IMR-90 (cell line): Measurements from ENCODE around the gene VWA8. TPM values are rescaled to one million over a fixed set of nuclear protein-coding genes. Genes with fewer than 3 reads are reported as not detected.

Experiments
- ATAC-seq: fragments of 200-7000 bp; cut with Tn5 transposase; 2 replicates; pipeline ENCODE4 v1.9.1; 2020; ENCODE audit warnings: low read depth, mild to moderate bottlenecking, moderate library complexity
- BruUV-seq: library from RNA; stranded (reverse); fragments of 400-500 nt; replicated peaks from 2 replicates; lab custom pipeline; 2021; lab: Mats Ljungman, UMichigan
- CTCF ChIA-PET: fragments of 300-600 bp; formaldehyde crosslinking; extraction: SDS; loops from one replicate; lab custom pipeline; 2021; ENCODE audit warnings: antibody characterized with exemption; lab: Yijun Ruan, JAX
- POLR2A ChIA-PET: fragments of 300-600 bp; sonication (Branson Sonifier 250); formaldehyde crosslinking; loops from one replicate; lab custom pipeline; 2022; ENCODE audit warnings: antibody characterized with exemption; ENCODE audit not compliant: unreplicated experiment; lab: Charles Lee
- DNase-seq: peaks from one replicate; pipeline ENCODE4 v3.0.0; 2013
- H2AFZ ChIP-seq: replicated peaks from 2 replicates; pipeline ENCODE3; 2013; ENCODE audit warnings: low read length, mild to moderate bottlenecking; ENCODE audit not compliant: poor library complexity
- H2AK5ac ChIP-seq: 2 replicates; pipeline ENCODE4 v1.6.1; 2013; ENCODE audit warnings: low read depth, low read length, inconsistent platforms
- H2AK9ac ChIP-seq: replicated peaks from 2 replicates; pipeline ENCODE3; 2013; ENCODE audit warnings: mild to moderate bottlenecking, low read depth, low read length, moderate library complexity; ENCODE audit not compliant: poor library complexity
- H2BK120ac ChIP-seq: 2 replicates; pipeline ENCODE4 v1.6.1; 2013; ENCODE audit warnings: low read depth, low read length, inconsistent platforms
- H2BK15ac ChIP-seq: 3 replicates; pipeline ENCODE4 v1.6.1; 2013; ENCODE audit warnings: low read depth, low read length, inconsistent platforms
- H2BK20ac ChIP-seq: 2 replicates; pipeline ENCODE4 v1.6.1; 2013; ENCODE audit warnings: low read depth, mild to moderate bottlenecking, inconsistent platforms, low read length, moderate library complexity
- H2BK5ac ChIP-seq: 2 replicates; pipeline ENCODE4 v1.6.1; 2013; ENCODE audit warnings: mild to moderate bottlenecking, low read depth, low read length, inconsistent platforms; ENCODE audit not compliant: poor library complexity, severe bottlenecking
- H3K14ac ChIP-seq: replicated peaks from 2 replicates; pipeline ENCODE4 v1.6.1; 2013; ENCODE audit warnings: low read depth, low read length, inconsistent platforms
- H3K18ac ChIP-seq: 2 replicates; pipeline ENCODE4 v1.6.1; 2013; ENCODE audit warnings: low read depth, low read length, control low read depth
- H3K23ac ChIP-seq: 2 replicates; pipeline ENCODE4 v1.6.1; 2013; ENCODE audit warnings: low read depth, low read length, inconsistent platforms
- H3K27ac ChIP-seq: 2 replicates; pipeline ENCODE4 v1.5.1; 2013; ENCODE audit warnings: mild to moderate bottlenecking, control low read depth, low read length; ENCODE audit not compliant: insufficient read depth
- H3K27me3 ChIP-seq: 2 replicates; pipeline ENCODE4 v1.6.1; 2013; ENCODE audit warnings: low read length; ENCODE audit not compliant: control insufficient read depth, insufficient read depth
- H3K36me3 ChIP-seq: 2 replicates; pipeline ENCODE4 v1.6.1; 2013; ENCODE audit warnings: low read length, mixed read lengths; ENCODE audit not compliant: control insufficient read depth, insufficient read depth
- H3K4ac ChIP-seq: 2 replicates; pipeline ENCODE4 v1.6.1; 2013; ENCODE audit warnings: low read depth, low read length, inconsistent platforms
- H3K4me1 ChIP-seq: 2 replicates; pipeline ENCODE4 v1.6.1; 2013; ENCODE audit warnings: low read length, mixed read lengths; ENCODE audit not compliant: control insufficient read depth, insufficient read depth
- H3K4me2 ChIP-seq: 2 replicates; pipeline ENCODE4 v1.6.1; 2013; ENCODE audit warnings: low read depth, mild to moderate bottlenecking, control low read depth, low read length, moderate library complexity
- H3K4me3 ChIP-seq: 2 replicates; pipeline ENCODE4 v1.5.1; 2013; ENCODE audit warnings: low read depth, mild to moderate bottlenecking, control low read depth, low read length, moderate library complexity; ENCODE audit not compliant: insufficient read depth
- H3K56ac ChIP-seq: 2 replicates; pipeline ENCODE4 v1.6.1; 2013; ENCODE audit warnings: low read length, inconsistent platforms; ENCODE audit not compliant: insufficient read depth; ENCODE audit errors: extremely low read depth
- H3K79me1 ChIP-seq, 2 experiments: 2 replicates each; pipeline ENCODE4 v1.6.1; 2013; ENCODE audit warnings: low read length in 2 of 2, inconsistent platforms in 1 of 2, low read depth in 1 of 2
- H3K9ac ChIP-seq: 2 replicates; pipeline ENCODE4 v1.6.1; 2013; ENCODE audit warnings: low read depth, low read length, control low read depth
- H3K9me1 ChIP-seq: 2 replicates; pipeline ENCODE4 v1.6.1; 2013; ENCODE audit warnings: low read length, inconsistent platforms; ENCODE audit not compliant: insufficient read depth
- H3K9me3 ChIP-seq: 2 replicates; pipeline ENCODE4 v1.6.1; 2013; ENCODE audit warnings: low read length; ENCODE audit not compliant: control insufficient read depth, insufficient read depth
- H4K20me1 ChIP-seq: 2 replicates; pipeline ENCODE4 v1.6.1; 2013; ENCODE audit warnings: low read length, inconsistent platforms; ENCODE audit not compliant: insufficient read depth
- H4K5ac ChIP-seq: 2 replicates; pipeline ENCODE4 v1.6.1; 2013; ENCODE audit warnings: mild to moderate bottlenecking, low read depth, low read length, control low read depth
- H4K8ac ChIP-seq, 2 experiments: 2 replicates each; pipeline ENCODE4 v1.6.1; 2013; ENCODE audit warnings: low read depth in 2 of 2, low read length in 2 of 2, control low read depth in 1 of 2, inconsistent platforms in 1 of 2
- H4K91ac ChIP-seq: 2 replicates; pipeline ENCODE4 v1.6.1; 2013; ENCODE audit warnings: low read depth, low read length, inconsistent platforms; ENCODE audit not compliant: insufficient read depth
- BHLHE40 ChIP-seq: fragments of 150-350 bp; IDR thresholded peaks from 2 replicates; pipeline ENCODE4 v1.6.1; 2016; ENCODE audit warnings: mild to moderate bottlenecking, low read depth, low read length
- CEBPB ChIP-seq: IDR thresholded peaks from 2 replicates; pipeline ENCODE4 v1.6.1; 2012; ENCODE audit warnings: low read depth, low read length, improper control_type of control experiment
- CTCF ChIP-seq: conservative IDR thresholded peaks from 2 replicates; pipeline ENCODE4 v1.5.1; 2012; ENCODE audit warnings: mild to moderate bottlenecking, low read depth, low read length, improper control_type of control experiment
- ELK1 ChIP-seq: fragments of 150-350 bp; IDR thresholded peaks from 2 replicates; pipeline ENCODE4 v1.6.1; 2016; ENCODE audit warnings: low read depth, mild to moderate bottlenecking, low read length, moderate library complexity, borderline replicate concordance
- FOS ChIP-seq: fragments of 150-350 bp; IDR thresholded peaks from 2 replicates; pipeline ENCODE4 v1.6.1; 2016; ENCODE audit warnings: low read depth, low read length
- MAFK ChIP-seq: IDR thresholded peaks from 2 replicates; pipeline ENCODE4 v1.6.1; 2012; ENCODE audit warnings: low read depth, low read length, improper control_type of control experiment
- MAZ ChIP-seq: IDR thresholded peaks from 2 replicates; pipeline ENCODE4 v1.6.1; 2012; ENCODE audit warnings: low read depth, mild to moderate bottlenecking, low read length, improper control_type of control experiment, moderate library complexity, borderline replicate concordance
- MXI1 ChIP-seq: IDR thresholded peaks from 2 replicates; pipeline ENCODE4 v1.6.1; 2012; ENCODE audit warnings: low read depth, mild to moderate bottlenecking, low read length, moderate library complexity, borderline replicate concordance
- NFE2L2 ChIP-seq: fragments of 150-350 bp; IDR thresholded peaks from 2 replicates; pipeline ENCODE4 v1.6.1; 2016; ENCODE audit warnings: low read depth, mild to moderate bottlenecking, low read length
- RAD21 ChIP-seq: IDR thresholded peaks from 2 replicates; pipeline ENCODE4 v1.6.1; 2012; ENCODE audit warnings: low read length, improper control_type of control experiment
- RCOR1 ChIP-seq: IDR thresholded peaks from 2 replicates; pipeline ENCODE4 v1.6.1; 2012; ENCODE audit warnings: mild to moderate bottlenecking, low read length, improper control_type of control experiment; ENCODE audit not compliant: insufficient replicate concordance
- RFX5 ChIP-seq: IDR thresholded peaks from 2 replicates; pipeline ENCODE4 v1.8.0; 2012; ENCODE audit warnings: low read depth, mild to moderate bottlenecking, low read length, moderate library complexity
- WGBS, 2 experiments: methylation state at CpG; one replicate each; pipeline versions ENCODE4 v1.1.5 to v1.1.7; 2013; ENCODE audit warnings: missing lambda C conversion rate in 2 of 2; ENCODE audit not compliant: insufficient read length in 1 of 2; ENCODE audit errors: extremely low coverage in 2 of 2; 5-methylcytosine and 5-hydroxymethylcytosine counted together
- dilution Hi-C: fragments of 300-500 bp; cut with HindIII; formaldehyde crosslinking; loops from one replicate; pipeline ENCODE4 v1.14.3; 2018; ENCODE audit warnings: low sequenced_read_pairs; ENCODE audit not compliant: unreplicated experiment
- in situ Hi-C: fragments of 300-500 bp; cut with MboI; formaldehyde crosslinking; loops from 3 replicates; pipeline ENCODE4 v1.14.3; 2019; ENCODE audit warnings: low sequenced_read_pairs, inconsistent platforms, mixed read lengths
- intact Hi-C: fragments of 100-400 bp; cut with micrococcal nuclease; formaldehyde crosslinking; loops from 2 replicates; pipeline ENCODE4 v1.10.0; 2022
- polyA plus RNA-seq, 3 experiments: library from polyadenylated mRNA; depleted of rRNA; stranded (reverse); fragments of >200 nt; gene quantifications; 2 replicates each; pipeline ENCODE4 v1.2.3, GENCODE V29; 2012; ENCODE audit warnings: low replicate concordance in 1 of 3
- total RNA-seq: library from RNA; depleted of rRNA; stranded (reverse); fragments of >200 nt; gene quantifications from 2 replicates; pipeline ENCODE4 v1.2.3, GENCODE V29; 2012

Gene VWA8
- total and polyA plus RNA-seq, 2 of the 4 experiments (the other 2 are of a cell fraction) = 5.9 to 18.3 TPM

- no peak for ATAC-seq
- H2AK5ac ChIP-seq = no peak overlapping the region
- in situ Hi-C loops (no loop called here), dilution Hi-C loops (no loop called here), intact Hi-C loops (no loop called here)
- H3K56ac ChIP-seq = no peak overlapping the region
- H4K8ac ChIP-seq = no peak overlapping the region
- no peak overlapping the region for H4K5ac ChIP-seq
- ChIA-PET CTCF (interaction anchor here (1.6 kb wide), 1 partner anchor 9 kb away, joined by 3 read pairs; no protein-coding TSS in a partner anchor), POLR2A (no interaction called here)
- no peak overlapping the region for H3K9ac ChIP-seq
- no peak overlapping the region for H3K4me2 ChIP-seq
- H3K23ac ChIP-seq = no peak overlapping the region
- no peaks in the 10 kb centered on the region for H3K27me3 ChIP-seq
- peaks cover 5% of the 10 kb centered on the region; the same call in 1 of the 2 replicates for H3K4me1 ChIP-seq
- no peak overlapping the region for H3K27ac ChIP-seq
- H3K14ac ChIP-seq = no peak overlapping the region
- TF ChIP-seq RFX5 (no peak), RAD21 (no peak), MAFK (no peak), CTCF (no peak), FOS (no peak), MAZ (no peak), CEBPB (no peak), BHLHE40 (no peak), NFE2L2 (no peak), MXI1 (no peak), ELK1 (no peak), RCOR1 (no peak)
- no peak overlapping the region for H2AK9ac ChIP-seq
- H3K18ac ChIP-seq = no peak overlapping the region
- no TSS peak for BruUV-seq
- no peak overlapping the region for H2BK20ac ChIP-seq
- H3K4ac ChIP-seq = no peak overlapping the region
- DNase-seq = no peak
- H3K79me1 ChIP-seq = no peaks in the 10 kb centered on the region
- no peak overlapping the region for H2BK5ac ChIP-seq
- H2AFZ ChIP-seq = no peak overlapping the region
- peaks cover 4% of the 10 kb centered on the region; the same call in 1 of the 2 replicates for H3K9me1 ChIP-seq
- no peak overlapping the region for H2BK15ac ChIP-seq
- 75% methylated on average over 1 of the region's 1 CpG; no CpG with 5 or more reads in 1 of the 2 experiments for WGBS, 2 experiments
- H4K91ac ChIP-seq = no peak overlapping the region
- H3K9me3 ChIP-seq = no peaks in the 10 kb centered on the region
- H2BK120ac ChIP-seq = no peak overlapping the region
- no peak overlapping the region for H3K4me3 ChIP-seq
- H4K20me1 ChIP-seq = no peaks in the 10 kb centered on the region
- no peaks in the 10 kb centered on the region for H3K36me3 ChIP-seq
These were observed 194.5 kb downstream of the VWA8 start for GRCh38 chr13:41766439-41766838.
